HepG2 (cell line): ENCODE results near the gene MYOF.

ENCODE experiments used
- CTCF ChIP-seq: sonication (generic); formaldehyde crosslinking; IDR thresholded peaks from 2 replicates; pipeline ENCODE4 v1.5.0; 2020; ENCODE audit warnings: mild to moderate bottlenecking, missing genetic modification reagents, moderate library complexity
- EZH2 ChIP-seq: conservative IDR thresholded peaks from 2 replicates; pipeline ENCODE4 v1.6.1; 2012; ENCODE audit warnings: mild to moderate bottlenecking, low read depth, low read length, moderate library complexity
- FOXA3 ChIP-seq: IDR thresholded peaks from 2 replicates; pipeline ENCODE4 v1.6.1; 2016; ENCODE audit warnings: missing genetic modification reagents, missing compliant biosample characterization
- HOXA7 ChIP-seq: sonication (generic); formaldehyde crosslinking; IDR thresholded peaks from 2 replicates; pipeline ENCODE4 v1.8.1; 2022; ENCODE audit warnings: mild to moderate bottlenecking, missing genetic modification reagents, moderate library complexity
- MAFK ChIP-seq, 2 experiments: IDR thresholded peaks in 1 of 2; conservative IDR thresholded peaks in 1 of 2; 2 replicates each; pipeline ENCODE4 v1.6.1; 2011; ENCODE audit warnings: improper control_type of control experiment in 2 of 2, low read length in 2 of 2
- NFE2L1 ChIP-seq: sonication (generic); formaldehyde crosslinking; IDR thresholded peaks from 2 replicates; pipeline ENCODE4 v1.4.0; 2020; ENCODE audit warnings: missing genetic modification reagents, mild to moderate bottlenecking, borderline replicate concordance
- PRDM10 ChIP-seq: sonication (generic); formaldehyde crosslinking; IDR thresholded peaks from 2 replicates; pipeline ENCODE4 v1.4.0; 2020; ENCODE audit warnings: low read depth, missing genetic modification reagents
- RBM39 ChIP-seq: fragments of 200-400 bp; formaldehyde crosslinking; IDR thresholded peaks from one replicate; pipeline ENCODE4 v1.6.1; 2018; ENCODE audit warnings: antibody characterized with exemption, mild to moderate bottlenecking, low read depth, low read length; ENCODE audit not compliant: poor library complexity, severe bottlenecking
- TCF7L2 ChIP-seq: IDR thresholded peaks from 2 replicates; pipeline ENCODE4 v1.6.1; 2011; ENCODE audit warnings: mild to moderate bottlenecking, low read depth, low read length, moderate library complexity
- ZNF335 ChIP-seq: sonication (generic); formaldehyde crosslinking; IDR thresholded peaks from 2 replicates; pipeline ENCODE4 v1.4.0; 2020; ENCODE audit warnings: missing genetic modification reagents
- ZNF879 ChIP-seq: sonication (generic); formaldehyde crosslinking; IDR thresholded peaks from 2 replicates; pipeline ENCODE4 v1.8.1; 2023; ENCODE audit warnings: missing genetic modification reagents

DNA sequence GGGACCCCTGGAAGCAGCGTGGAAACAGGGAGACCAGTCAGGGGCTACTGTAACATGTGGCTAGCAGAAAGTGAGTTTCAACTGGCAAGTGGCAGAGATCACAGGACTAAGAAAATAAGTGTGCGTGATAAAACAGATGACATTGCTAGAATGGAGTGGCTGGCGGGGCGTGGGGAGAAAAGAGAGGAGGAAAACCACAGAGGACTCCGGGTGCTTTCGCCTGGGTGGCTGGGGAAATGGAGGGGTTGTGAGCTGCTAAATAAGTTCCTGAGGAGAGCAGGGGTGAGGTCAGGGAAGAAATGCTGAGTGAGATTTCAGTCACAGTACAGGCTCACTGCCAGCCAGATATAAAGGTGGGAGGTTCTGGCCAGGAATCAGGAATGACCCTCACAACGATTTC lies 166.9 kb downstream of the MYOF start:
- TF ChIP-seq EZH2 (no peak), TCF7L2 (no peak), NFE2L1 (no peak), MAFK (conservative IDR thresholded peaks at IDR 0.05 in 1 of 2, IDR thresholded peaks at IDR 0.05 in 1 of 2; ENCODE audit: low read length in 2 of 2) (no peak), PRDM10 (CRISPR knock-in tag) (no peak), RBM39 (no peak), ZNF879 (no peak), FOXA3 (CRISPR knock-in tag) (no peak), HOXA7 (no peak), CTCF (CRISPR knock-in tag) (no peak), ZNF335 (no peak)
